ENCODE results near the gene POLH.

Gene POLH

GRCh38 chr6:43600595-43600994 lies 24.6 kb downstream of the POLH start:
- no peak for DNase-seq (ENCODE audit: insufficient read length, low spot score)
- FAIRE-seq: no peak

DNA sequence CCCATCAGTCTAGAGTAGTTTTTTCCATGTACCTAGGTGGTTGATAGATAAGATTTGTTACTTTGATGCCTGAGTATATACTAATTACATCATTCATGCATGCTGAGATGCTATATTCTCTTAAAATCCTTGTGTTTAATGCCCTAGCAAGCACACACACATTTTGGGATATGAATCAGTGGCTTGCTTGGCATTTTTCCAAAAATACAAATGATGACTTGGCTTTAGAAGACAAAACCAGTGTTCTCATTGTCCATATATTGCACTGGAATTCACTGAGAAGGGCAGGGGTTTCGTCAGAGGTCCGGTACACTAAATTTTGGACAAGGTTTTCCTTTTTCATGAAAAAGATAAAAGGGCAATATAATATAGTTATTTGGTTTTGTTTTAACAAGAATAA lies 28.2 kb downstream of the POLH start:
- DNase-seq (ENCODE audit: insufficient read length, low spot score) (no peak), FAIRE-seq (no peak)

DNA sequence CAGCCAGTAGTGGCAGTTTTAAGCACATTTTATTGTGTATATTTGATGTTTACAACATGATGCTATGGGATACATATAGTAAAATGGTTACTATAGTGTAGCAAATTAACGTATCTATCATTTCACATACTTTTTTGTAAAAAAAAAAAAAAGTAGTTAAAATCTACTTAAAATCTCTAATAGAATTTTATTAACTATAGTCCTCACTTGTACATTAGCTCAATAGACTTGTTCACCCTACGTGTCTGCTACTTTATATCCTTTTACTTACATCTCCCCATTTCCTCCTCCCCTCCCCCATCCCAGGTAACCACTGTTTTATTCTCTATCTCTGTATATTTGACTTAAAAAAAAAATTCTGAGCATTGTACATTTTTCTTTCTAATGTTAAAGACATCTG lies 30.0 kb downstream of the POLH start:
- DNase-seq (ENCODE audit: insufficient read length, low spot score) (no peak), FAIRE-seq (no peak)

DNA sequence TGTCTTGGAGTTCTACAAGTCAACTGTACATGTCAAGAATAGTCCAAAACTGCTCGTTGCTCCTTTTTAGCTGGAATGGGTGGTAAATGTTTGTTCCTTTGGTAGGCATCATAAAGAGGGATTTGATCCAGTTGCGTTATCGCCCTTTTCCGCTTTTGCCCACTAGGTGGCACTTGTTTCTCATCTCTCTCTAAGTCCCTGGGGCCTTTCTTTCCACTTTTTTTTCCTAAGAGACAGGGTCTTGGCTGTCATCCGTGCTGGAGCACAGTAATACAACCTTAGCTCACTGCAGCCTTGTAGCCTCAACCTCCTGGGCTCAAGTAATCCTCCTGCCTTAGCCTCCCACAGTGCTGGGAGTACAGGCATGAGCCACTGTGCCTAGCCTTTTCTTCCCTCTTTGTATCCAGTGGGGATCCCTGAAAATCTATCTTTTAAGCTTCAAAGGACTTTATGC lies 32.4 kb downstream of the POLH start:
- FAIRE-seq (peak; percentile 80), DNase-seq (ENCODE audit: insufficient read length, low spot score) (no peak)

DNA sequence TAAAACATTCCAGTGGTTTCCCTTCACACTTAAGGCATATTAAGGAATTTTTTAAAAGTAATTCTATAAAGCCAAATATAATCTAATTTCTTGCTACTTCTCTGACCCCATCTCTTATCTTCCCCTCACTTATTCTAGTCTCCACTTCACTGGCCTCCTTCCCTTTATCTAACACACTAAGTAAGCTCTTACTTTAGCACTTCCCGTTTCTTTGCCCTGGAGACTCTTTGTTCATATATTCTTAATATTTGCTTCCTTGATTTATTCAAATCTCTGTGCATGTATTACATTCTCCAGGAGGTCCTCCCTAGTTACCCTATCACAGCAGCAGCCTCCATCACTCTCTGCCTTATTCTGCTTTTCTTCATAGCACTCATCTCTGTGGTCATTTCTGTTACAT lies 32.8 kb downstream of the POLH start:
- FAIRE-seq (no peak), DNase-seq (ENCODE audit: insufficient read length, low spot score) (no peak)

- no peak for FAIRE-seq
- DNase-seq (ENCODE audit: insufficient read length, low spot score): no peak
Measured at GRCh38 chr6:43609402-43609801, 33.4 kb downstream of the POLH start.

DNA sequence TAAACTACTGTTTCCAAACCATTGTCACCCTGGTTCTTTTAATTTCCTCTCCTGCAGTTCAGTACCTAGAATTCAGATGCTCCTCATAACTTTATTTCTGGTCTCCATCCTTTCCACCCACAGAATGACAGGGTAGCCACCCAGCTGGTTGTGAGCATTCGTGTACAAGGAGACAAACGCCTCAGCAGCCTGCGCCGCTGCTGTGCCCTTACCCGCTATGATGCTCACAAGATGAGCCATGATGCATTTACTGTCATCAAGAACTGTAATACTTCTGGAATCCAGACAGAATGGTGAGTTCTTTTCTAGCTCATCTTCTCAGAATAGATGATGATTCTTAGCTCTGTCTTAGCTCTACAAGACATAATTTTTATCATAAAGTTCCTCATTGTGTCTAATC lies 34.4 kb downstream of the POLH start:
- DNase-seq (ENCODE audit: insufficient read length, low spot score): no peak
- no peak for FAIRE-seq

GRCh38 chr6:43613721-43614395 lies 37.9 kb downstream of the POLH start:
- no peak for FAIRE-seq
- DNase-seq (ENCODE audit: insufficient read length, low spot score): no peak

GRCh38 chr6:43614396-43614730 lies 38.4 kb downstream of the POLH start:
- DNase-seq (ENCODE audit: insufficient read length, low spot score) (no peak), FAIRE-seq (no peak)

DNA sequence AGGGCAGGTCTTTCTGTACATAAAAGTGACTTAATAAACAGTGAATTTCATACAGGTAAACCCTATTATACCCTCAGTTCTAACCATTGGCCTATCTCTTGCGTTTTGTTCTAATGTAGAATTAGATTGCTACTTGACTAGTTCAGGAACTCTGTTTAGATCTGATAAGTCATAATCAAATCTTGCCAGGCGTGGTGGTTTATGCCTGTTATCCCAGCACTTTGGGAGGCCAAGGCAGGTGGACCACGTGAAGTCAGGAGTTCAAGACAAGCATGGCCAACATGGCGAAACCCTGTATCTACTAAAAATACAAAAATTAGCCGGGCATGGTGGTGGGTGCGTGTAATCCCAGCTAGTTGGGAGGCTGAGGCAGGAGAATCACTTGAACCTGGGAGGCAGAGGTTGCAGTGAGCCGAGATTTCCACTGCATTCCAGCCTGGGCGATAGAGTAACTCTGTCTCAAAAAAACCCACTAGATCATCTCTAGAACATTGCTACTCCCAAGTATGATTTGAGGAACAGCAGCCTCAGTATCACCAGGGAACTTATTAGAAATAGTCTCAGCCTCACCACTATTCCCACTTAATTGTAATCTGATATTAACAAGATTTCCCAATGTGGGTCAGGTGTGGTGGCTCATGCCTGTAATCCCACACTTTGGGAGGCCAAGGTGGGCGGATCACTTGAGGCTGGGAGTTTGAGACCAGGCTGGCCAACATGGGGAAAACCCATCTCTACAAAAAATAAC lies 40.9 kb downstream of the POLH start:
- DNase-seq (ENCODE audit: insufficient read length, low spot score) (no peak), FAIRE-seq (no peak)

DNA sequence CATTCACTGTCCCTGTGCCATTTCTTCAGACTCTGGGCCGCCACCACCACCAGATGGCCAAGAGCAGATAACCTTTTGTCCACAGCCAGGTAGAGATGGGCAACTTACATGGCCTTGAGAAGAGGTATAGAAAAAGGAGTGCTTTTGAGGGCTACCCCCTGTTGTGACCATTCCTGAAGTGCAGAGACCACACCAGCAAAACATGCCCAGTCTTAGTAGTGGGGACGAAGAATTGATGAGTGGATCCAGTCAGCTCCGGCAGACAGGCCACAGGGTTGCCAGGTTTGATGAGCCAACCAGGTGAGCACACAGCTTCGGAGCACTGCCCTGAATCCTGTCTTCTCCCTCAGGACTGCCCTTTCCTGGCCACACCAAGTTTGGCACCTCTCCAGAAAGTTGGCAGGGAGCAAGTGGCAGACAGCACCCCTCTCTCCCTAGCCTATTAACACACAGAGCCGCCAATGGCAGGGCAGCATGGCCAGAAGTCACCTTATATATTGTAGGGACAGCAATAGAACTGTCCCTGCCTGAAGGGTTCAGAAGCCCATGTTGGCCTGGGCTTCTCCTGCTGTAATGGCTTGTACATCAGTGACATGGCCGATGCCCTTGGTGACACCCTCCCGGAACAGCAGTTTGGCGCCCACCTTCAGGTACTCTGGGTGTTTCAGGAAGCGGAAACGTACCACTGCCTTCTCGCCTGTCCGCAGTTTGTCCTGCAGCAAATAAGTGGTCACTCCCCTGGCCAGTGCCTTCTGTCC lies 45.3 kb downstream of the POLH start:
- FAIRE-seq (no peak), DNase-seq (ENCODE audit: insufficient read length, low spot score) (no peak)

- FAIRE-seq: no peak
- DNase-seq (ENCODE audit: insufficient read length, low spot score): no peak
Measured at GRCh38 chr6:43621836-43622180, 45.8 kb downstream of the POLH start.

DNA sequence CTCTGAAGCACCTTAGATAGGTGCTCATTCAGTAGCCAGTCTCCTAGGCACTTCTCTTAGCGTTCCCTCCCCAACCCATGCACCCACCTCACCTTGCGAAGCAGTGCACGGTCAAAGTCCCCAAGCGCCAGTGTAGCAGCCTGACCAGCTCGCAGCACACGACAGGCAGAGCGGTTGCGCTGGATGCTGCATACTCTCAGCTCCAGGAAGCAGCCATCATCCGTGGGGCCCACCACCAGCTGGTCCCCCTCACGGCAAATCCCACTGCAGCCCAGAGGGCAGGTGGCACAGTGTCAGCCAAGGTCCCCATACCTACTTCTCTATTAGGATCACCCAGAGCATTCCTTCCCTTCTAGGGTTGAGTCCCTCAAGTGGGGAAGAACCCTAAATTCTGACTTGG lies 46.6 kb downstream of the POLH start:
- DNase-seq (ENCODE audit: insufficient read length, low spot score) (no peak), FAIRE-seq (no peak)

GRCh38 chr6:43623880-43624785 lies 48.1 kb downstream of the POLH start:
- FAIRE-seq (no peak), DNase-seq (ENCODE audit: insufficient read length, low spot score) (no peak)

DNA sequence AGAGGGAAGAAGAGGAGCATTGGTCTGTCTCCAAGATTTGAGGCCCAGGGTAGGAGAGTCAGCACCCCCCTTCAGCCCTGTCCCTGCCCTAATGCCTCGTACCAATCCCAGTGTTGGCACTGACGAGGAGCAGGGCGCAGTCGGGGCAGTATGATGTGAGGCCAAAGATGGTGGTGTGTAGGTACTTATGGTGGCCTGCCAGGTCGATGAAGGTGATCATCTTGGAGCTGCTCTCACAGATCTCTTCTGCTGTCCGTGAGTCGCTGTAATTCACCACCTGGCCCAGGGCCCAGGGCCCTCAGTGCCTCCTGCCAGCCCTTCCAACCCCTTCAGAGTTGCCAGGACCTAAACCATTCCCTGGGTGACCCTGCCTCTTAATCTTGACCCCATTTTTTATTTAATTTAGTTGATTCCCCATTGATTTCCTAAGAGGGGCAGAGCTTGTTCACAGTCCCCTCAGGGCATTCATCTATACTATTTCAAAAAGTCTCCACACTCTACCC lies 48.9 kb downstream of the POLH start:
- DNase-seq (ENCODE audit: insufficient read length, low spot score): no peak
- FAIRE-seq: no peak

- DNase-seq (ENCODE audit: insufficient read length, low spot score) (no peak), FAIRE-seq (no peak)
Measured at GRCh38 chr6:43625393-43625992, 49.5 kb downstream of the POLH start.

GRCh38 chr6:43627008-43627825 lies 51.2 kb downstream of the POLH start:
- DNase-seq (ENCODE audit: insufficient read length, low spot score) (no peak), FAIRE-seq (no peak)

GRCh38 chr6:43628393-43629103 lies 52.6 kb downstream of the POLH start:
- FAIRE-seq: peak; percentile 26

GRCh38 chr6:43629104-43629504 lies 53.1 kb downstream of the POLH start, which contains the start of gene GTPBP2:
Gene GTPBP2 (minus strand): TSS chr6:43629264. CDS start chr6:43629162, 102 bp downstream.
- DNase-seq (ENCODE audit: insufficient read length, low spot score) (peak; percentile 89), FAIRE-seq (peak; percentile 95)

More at GRCh38 chr6:43628393-43629103, 52.6 kb downstream of the POLH start:
- DNase-seq (ENCODE audit: insufficient read length, low spot score): no peak
